Astrocyte (in vitro differentiated cells and primary cell): ENCODE measurements around the gene RTP1.

ENCODE experiments used
- EZH2 ChIP-seq: IDR thresholded peaks from 2 replicates; pipeline ENCODE4 v1.6.1; 2012; ENCODE audit warnings: mild to moderate bottlenecking, low read length, inconsistent platforms; ENCODE audit not compliant: insufficient read depth
- TF ChIP-seq, protein P1 (sequence below): IDR thresholded peaks from 2 replicates; pipeline ENCODE4 v1.5.1; 2011; ENCODE audit warnings: low read depth, mild to moderate bottlenecking, inconsistent platforms, low read length, moderate library complexity; ENCODE audit not compliant: insufficient read depth

DNA sequence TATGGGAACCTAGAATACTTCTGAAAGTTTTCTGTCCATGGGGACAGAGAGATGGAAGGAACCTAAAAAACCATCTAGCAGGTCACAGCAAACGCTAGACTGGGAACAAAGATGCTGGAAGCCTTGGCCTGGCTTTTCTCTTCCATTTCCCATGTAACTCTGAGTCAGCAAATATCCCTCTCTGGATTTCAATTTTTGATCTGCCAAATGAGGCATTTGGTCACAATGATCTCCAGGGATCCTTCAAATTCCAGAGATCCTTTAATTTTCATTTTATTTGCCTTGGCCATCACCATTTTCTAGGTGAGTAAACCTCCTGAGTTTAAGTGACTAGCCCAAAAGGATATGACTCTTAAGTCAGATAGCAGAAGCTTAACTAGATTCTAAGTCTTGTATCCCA lies 39.7 kb downstream of the RTP1 start:
- TF ChIP-seq, protein P1, sequence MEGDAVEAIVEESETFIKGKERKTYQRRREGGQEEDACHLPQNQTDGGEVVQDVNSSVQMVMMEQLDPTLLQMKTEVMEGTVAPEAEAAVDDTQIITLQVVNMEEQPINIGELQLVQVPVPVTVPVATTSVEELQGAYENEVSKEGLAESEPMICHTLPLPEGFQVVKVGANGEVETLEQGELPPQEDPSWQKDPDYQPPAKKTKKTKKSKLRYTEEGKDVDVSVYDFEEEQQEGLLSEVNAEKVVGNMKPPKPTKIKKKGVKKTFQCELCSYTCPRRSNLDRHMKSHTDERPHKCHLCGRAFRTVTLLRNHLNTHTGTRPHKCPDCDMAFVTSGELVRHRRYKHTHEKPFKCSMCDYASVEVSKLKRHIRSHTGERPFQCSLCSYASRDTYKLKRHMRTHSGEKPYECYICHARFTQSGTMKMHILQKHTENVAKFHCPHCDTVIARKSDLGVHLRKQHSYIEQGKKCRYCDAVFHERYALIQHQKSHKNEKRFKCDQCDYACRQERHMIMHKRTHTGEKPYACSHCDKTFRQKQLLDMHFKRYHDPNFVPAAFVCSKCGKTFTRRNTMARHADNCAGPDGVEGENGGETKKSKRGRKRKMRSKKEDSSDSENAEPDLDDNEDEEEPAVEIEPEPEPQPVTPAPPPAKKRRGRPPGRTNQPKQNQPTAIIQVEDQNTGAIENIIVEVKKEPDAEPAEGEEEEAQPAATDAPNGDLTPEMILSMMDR = no peak
- TF ChIP-seq EZH2 = no peak
